Right hindlimb (tissue), 1 donor: ENCODE data around the gene IQSEC1.
A peak's percentile ranks its signal among the peaks of the same experiment; 100 is the strongest.

Experiments
- DNase-seq: peaks from one replicate; pipeline ENCODE4 v3.0.0-alpha.2; 2018

IQSEC1 gene

DNA sequence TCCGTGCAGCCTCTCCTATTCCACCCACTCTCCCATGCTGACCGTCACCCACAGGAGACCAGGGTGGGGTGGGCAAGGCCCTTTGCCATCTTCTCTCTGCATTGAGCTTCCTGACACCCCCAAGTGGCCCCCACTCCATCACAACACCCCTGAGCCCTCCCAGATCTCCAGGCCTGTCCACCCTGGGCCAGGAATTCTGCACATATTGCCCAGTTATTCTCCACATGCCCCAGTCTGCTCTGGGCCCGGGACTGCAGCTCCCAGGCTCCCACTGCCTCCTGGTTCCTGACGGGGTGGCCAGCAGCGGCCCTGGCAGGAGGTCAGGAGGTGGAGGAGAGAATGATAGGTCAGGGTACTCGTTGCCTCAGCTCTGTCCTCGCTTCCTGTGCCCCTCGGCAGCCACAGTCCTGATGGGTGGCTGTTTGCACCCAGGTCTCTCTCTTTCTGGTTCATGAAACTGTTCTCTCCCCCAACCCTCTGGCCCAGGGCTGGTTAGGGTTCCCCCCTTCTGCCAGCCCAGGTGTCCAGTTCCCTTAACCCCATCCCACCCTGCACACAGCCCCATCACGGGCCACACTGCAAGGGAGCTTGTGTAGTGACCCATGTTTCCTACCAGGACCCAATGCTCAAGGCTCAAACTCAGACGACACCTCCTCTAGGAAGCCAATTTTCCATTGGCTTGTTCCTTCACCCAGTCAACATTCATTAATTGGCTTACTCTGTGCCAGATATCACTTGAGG is 47.3 kb downstream of the IQSEC1 start:
- DNase-seq: no peak

DNA sequence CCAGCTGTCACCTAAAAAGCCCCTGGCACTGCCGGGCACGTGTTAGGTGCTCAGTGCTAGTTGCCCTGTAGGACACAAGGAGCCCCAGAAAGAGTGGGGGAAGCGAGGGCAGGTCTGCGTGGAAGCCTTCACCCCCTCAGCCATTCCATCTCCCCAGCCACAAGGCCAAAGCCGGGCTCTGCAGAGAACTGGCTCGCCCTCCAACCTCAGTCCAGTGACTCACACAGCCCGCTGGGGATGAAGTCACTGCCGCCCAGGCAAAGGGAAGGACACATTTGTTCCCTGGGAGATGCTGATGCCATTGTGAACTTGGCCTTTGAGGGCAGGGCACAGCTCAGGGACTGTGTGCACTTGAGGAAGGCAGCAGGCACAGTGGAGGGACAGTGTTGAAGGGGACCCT is 48.1 kb downstream of the IQSEC1 start:
- no peak for DNase-seq

DNA sequence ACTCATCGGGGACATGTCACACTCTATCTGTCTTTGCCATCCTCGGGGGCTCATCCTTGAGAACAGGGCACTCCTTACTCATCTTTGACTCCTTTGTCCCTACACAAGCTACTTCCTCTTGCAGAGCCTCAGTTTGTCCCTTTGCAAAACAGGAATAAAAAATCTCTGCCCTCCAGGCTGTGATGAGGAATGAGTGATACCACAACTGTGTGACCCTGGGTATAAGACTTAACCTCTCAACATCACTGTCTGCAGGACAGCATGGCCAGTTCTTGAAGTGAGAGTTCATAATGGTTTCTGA is 48.5 kb downstream of the IQSEC1 start:
- no peak for DNase-seq

DNA sequence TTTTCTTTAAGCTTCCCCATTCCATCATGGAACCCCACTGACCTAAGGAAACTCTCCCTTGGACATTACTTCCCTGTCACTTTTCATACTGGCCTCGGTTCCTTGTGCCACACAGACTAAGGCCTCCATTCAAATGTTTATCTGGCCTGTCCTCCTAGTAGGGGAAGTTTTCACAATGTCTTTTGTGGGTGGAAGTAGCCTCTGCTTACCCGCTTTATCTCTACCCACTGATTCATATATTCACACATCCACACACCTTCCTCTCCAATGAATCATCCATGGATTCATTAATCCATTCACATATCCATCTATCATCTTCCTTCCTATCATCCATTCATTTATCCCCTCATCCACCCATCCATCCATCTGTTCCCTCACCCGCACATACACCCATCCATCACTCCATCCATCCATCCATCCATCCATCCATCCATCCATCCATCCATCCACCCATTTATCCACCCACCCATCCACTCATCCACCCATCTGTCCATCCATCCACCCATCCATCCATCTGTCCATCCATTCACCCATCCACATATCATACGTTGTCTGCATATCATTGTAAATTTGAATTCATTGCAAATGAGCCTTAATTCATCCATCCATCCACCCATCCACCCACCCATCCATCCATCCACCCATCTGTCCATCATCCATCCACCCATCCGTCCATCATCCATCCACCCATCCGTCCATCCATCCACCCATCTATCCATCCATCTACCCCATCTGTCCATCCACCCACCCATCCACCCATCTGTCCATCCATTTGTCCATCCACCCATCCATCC is 49.1 kb downstream of the IQSEC1 start:
- DNase-seq: no peak

DNA sequence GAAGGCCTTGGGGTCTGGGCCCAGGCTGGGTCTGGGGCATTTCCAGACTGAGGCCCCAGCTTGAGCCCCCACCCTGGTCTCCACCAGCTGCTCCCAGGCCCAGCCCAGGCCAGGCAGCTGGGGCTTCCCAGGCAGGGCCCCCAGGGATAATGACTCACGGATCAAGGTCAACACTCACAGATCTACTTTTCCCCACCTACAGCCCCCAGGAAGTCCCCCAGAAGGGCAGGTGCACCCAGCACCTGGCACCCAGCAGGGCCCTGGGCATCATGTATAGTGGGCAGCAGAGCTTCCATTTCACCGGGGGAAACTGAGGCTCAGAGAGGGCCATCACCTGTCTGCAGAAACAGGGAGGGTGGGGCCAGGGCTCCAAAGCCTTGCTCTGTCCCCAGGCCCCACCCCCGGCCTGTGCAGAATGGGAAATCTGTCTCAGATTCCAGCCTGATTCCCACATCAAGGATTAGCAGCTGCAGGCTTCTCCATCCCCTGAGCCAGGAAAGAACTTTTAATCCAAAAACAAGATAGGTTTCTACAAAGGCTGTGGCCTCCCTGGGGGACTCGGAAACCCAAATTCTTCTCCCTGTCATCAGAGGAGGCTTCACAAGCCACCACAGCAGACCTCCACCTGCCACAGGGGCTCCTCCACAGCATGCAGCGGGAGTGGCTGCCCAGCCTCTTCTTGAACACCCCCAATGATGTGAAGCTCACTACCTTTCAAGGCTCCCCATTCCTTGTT is 49.8 kb downstream of the IQSEC1 start:
- peak; percentile 80 for DNase-seq

DNA sequence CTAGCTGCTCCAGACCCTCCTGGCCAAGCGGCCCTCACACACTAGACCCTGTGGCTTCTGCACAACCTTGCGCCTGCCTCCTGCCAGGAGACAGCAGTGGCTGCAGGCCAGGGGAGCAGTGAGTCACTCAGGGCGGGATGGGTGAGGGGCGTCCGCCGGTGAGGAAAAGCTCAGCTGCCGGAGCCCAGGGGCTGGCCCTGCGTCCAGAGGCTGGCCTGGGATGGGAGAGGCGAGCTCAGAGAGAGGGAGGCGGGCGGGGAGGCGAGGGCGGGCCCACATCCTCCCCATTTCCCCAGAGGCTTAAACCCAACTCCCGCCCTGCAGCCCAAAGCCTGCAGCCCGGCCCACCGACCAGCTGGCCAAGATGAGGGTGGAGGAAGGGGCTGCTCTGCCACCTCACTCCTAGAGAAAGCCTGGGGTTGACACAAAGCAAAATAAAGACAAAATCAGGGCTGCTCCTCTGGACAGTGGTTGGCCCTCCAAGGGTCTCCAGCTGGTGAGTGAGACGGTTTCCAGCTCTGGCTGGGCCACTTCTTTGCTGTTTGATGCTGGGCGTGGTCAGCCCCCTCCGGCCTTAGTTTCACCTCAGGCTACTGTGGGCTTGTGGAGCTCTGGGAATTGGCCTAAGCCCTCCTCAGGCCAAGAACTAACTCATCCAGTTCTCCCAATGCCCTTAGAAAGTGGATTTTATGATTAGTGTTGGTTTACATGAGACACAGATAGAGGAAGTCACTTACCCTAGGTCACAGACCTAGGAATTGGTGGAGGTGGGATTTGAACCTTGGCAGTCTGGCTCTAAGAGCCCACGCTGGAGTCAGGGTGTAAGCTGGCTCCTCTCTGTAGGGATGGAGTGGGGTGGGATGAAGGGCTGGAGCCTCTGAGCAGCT is 50.6 kb downstream of the IQSEC1 start:
- peak; percentile 95 for DNase-seq

DNA sequence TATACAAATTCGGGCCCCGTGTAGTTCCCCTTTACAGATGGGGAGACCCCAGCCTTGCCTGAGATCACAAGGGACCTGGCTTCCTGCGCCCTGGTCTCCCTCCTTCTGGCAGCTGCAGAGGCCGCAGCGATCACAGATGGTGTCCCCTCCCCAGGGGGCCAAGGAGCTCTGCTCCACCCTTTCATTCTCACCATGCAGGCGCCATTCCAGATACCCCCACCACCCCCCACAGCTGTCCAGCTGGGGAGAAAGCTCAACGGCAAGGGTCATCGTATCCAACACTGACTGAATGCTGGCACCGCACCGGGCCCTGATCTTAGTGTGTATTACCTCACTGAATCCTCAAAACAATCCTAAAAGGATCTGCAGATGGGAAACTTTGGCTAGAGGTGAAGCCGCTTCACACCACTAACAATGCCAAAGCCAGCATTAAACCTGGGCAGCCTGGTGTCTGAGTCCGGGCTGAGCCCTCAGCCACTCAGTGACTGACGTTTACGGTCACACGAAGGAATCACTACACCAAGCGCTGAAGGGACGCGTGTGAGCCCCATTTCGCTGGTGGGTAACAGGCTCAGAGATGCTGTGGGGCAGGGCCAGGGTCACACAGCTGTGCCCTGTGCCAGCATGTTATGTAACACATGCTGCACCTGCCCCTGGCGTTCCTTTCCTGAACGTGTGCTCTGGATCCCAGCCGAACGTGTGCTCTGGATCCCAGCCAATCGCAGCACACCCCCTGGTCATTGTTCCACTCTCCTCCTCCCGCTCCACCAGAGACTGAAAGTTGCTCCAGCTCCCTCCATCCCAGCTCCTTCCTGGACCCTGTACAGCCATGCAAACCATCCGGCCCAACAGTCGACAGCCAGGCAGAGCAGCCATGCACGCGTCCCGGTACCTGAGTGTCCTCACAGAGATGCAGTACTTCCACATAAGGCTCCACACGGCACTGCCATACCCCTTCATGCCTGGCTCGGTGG is 51.8 kb downstream of the IQSEC1 start:
- peak; percentile 80 for DNase-seq

DNA sequence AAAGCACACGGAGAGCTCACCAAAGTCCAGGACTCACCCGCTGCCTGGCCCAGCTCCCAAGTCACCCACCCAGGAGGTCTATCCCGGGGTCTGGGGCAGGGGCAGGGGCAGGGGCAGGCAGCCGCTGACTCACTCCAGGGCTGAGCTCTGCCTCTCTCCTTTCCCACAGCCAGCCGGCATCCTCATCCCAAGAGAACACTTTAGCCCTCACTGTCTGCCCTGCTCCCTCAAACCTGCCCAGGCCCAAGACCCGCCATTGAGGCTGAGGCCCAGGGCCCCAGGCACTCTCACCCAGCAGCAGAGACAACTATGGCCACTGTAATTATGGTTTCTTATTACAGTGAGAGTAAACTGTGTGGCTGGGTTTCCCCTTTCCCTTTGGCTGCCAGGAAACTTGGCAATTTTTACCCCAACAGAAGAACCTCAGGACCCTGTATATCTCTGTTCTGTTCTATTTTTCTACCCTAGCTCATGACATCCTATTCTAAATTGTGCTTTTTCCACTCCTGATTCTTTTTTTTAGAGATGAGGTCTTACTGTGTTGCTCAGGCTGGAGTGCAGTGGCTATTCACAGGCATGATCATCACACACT is 53.0 kb downstream of the IQSEC1 start:
- peak; percentile 63 for DNase-seq

DNA sequence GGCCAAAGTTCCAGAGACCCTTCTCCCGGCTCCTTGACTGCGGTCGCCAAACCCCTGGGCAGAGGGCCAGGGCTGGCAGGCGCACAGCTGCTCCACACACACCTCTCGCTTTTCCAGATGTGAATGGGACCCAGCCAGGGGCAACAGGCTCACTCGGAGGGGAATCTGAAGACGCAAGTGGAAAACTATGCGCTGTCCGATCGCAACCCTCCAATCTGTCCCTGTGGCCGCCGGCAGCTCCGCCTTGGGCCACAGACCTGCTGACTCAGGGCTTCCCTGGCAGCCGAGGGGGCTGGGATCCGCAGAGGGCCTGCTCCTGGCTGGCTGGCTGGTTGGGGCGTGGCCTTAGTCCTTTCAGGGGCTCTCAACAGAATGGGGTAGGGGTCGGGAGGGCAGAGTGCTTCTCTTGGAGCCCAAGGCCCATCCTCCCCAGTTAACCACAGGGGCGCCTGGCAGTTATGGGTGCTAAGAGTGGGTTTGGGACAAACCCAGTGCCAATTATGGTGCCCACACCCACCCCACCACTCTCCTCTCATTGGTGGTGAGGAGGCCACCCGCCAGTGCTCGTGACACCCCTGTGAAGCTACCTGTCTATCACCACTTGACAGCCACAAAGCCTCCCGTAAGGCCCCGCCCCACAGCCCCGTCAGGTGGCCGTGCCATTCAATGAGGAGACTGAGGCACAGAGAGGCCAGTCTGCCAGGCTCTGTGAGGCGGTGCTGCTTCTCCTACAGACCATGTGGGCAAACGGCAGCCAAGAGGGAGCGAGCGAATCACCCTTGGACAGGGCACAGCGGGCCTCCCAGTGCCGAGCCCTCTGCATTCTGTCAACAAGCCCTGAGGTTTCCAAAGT is 53.8 kb downstream of the IQSEC1 start:
- DNase-seq: peak; percentile 94

DNA sequence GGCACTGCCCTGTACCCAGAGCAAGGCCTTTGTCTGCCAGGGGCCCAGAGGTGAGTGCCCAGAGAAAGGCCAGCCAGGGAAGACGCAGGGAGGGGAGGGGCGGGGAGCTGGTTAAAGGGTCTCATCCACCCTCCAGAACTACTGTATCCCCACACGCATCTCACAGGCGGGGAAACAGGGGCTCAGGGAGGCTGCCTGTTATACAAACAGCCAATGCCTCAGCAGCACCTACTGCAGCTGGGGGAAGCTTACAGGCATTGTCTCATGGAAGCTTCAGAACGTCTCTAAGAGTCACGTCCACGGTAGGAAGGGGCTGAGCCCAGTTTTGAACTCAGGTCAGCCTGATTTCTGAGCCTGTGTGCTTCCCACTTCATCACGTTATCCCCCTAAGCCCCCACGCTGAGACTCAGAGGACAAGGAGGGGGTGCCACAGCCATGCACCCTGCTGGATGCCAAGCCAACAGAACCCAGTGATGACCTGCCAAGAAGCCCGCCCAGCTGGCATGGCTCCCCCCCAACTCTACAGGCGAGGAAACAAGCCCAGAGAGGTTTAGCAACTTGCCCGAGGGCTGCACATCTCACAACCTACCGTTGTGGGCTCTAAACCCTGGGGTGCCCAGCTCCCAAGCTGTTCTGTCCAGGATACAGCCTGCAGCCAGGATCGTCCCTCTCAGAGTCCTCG is 54.5 kb downstream of the IQSEC1 start:
- DNase-seq: no peak

DNA sequence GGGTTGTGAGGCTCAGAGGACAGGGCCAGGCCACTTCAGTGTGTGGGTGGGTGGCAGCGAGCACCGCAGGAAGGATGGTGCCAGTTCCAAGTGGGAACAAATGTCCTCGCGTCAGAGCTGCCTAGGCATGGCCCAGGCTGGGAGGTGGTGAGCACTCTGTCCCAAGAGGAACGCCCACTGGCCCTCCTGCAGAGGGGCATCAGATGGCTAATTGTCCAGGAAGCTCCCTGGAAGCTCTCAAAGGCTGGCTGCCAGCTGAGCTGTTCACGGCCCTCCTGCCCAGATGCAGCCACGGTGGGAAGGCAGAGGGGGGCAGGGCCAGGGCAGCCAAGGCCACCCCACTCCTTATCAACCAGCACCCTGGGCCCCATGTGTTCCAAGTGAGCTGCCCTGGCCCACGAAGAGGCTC is 55.2 kb downstream of the IQSEC1 start:
- DNase-seq: no peak

DNA sequence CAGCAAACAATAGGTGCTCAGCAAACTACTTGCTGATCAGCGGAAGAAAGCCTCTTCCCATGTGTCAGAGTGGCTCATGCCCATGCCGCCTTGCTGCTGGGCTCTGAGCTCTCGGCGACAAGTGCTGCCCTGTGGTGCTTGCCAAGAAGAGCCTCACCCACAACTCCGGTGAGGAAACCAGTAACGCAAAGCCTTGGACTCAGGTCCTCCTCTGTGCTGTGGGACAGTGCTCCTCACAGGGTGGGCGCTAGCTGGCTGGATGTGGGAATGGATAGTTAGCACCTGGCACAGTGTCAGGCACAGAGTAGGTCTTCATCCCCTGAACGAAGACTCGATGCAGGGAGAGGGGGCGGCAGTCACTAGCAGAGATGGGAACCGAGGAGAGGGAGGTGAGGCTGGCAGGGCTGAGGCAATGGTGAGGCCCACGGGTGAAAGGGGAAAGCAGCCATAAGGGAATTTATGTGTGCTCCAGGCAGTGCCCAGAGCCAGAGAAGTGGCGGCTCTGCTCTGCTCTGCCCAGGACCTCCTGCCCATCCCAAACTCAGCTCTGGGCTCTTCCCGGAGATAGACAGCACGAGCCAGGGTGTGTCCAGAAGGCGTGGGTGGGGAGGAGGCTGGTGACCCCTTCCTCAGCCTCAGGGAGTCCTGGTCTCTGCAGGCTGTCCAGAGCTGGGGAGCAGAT is 55.7 kb downstream of the IQSEC1 start:
- peak; percentile 14 for DNase-seq

DNA sequence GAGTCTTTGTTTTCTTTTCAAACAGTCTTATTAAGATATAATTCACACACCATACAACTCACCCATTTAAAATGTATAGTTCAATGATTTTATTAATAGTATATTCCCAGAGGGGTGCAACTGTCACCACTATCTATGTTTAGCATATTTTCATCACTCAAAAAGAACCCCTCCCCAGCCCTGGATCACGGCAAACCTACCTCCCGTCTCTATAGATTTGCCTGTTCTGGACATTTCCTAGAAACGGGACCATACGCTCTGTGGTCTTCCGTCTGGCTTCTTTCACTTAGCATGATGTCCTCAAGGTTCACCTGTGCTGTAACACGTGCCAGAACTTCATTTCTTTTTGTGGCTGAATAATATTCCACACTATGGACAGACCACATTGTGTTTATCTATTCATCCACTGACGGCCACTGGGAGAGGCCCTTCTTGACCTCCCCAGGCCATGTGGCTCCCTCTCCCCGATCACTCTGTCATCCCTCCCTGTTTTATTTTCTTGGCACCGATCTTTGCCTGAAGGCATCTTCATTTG is 56.4 kb downstream of the IQSEC1 start:
- DNase-seq: no peak

DNA sequence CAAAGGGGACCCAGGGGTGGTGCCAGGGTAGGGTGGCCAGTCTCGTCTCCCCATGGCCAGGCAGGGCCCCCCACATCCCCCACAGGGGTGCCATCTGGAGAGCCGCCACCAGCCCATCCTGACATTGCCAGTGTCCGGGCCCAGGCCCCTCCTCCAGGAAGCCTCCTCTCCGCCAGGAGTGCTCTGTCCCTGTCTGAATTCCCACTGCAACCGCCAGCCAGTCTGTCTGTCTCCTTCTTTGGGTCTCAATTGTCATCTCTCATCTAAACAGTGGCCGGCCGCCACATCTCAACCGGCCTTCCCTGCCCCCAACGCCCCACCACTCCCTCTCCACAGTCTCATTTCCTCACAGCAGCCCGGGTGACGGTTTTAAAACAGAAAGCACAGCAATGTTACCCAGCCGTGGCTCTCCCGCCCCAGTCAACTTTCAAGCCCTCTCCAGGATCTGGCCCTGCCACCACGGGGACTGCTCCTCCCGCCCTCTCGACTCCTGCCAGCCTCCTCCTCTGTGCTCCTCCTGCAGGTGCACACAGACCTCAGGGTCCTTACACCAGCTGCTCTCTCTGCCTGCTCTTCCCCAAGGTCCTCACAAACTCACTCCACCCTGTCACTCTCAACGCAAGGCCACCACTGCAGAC is 57.0 kb downstream of the IQSEC1 start:
- DNase-seq: peak; percentile 65

DNA sequence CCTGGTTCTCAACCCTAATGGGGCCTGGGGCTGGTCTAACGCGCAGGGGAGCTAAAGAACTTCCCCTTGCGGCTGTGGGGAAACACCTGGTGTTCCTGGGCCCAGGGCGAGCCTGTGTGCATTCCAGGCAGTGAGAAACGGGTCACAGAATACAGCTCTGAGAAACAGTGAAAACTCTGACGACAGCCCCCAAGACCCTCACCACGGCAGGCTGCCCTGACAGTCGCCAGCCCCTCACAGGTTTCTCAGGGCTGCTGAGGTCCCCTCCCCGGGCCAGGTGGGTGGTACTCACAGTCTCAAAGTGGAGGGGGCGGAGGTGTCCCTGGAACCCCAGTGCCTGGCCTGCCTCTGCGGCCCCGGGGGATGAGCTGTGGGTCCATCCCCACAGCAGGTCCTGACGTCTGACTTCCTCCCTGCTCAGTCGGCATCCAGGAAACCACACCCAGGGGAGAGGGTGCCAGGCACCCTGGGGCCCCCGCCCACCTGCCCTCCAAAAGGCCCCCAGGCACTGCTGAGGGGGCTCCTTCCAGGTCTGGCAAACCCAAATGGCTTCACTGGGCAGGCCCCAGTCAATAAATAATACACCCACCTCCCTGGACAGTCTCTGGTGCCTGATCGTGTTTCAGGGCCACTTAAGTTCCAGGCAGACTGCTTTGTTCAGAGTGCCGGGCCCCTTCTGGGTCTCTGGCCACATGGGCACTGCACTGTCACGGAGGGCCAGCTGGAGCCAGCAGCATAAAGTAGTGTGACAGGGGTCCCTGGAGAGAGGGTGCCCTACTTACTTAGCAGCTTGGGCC is 57.7 kb downstream of the IQSEC1 start:
- DNase-seq: no peak

DNA sequence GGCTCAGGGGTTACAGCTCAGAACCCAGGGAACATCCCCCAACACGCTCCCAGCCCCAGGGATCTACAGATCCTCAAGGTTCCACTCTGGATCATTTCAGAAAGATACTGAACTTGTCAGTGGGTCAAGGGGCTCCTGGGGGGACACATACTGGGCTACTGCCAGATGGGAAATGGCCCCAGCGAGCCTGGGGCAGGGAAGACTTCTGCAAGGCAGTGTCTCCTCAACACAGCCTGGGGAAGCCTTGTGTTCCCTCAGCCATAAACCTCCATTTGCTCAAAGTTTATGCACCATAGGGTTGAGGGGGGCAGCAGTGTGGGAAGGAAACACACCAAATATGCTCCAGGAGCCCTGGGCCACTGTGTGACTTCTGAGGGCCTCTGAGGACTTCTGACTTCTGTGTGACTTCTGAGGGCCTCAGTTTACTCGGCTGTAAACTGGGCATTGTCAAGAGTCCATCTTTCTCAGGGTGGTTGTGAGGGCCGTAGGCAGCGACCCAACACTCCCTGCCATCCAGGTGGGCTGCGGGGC is 58.4 kb downstream of the IQSEC1 start:
- no peak for DNase-seq
